Mesangial cell (primary cell): ENCODE measurements around the gene MGAT4B. TPM values are rescaled to one million over a fixed set of nuclear protein-coding genes. Genes with fewer than 3 reads are reported as not detected.

ENCODE experiments used
- total RNA-seq: library from RNA; depleted of rRNA; stranded (reverse); fragments of >200 nt; gene quantifications from 2 replicates; pipeline ENCODE4 v1.2.3, GENCODE V29; 2015

The MGAT4B gene
- total RNA-seq, result 257 and 417 TPM in 2 replicates

GRCh38 chr5:179806250-179807048 is at the start of gene MGAT4B:
MGAT4B (minus strand) TSS chr5:179806866; CDS start chr5:179806583, 283 bp downstream.

GRCh38 chr5:179820483-179821297 is 14.0 kb upstream of the MGAT4B start, which contains the start of gene SQSTM1:
SQSTM1 (plus strand) TSS chr5:179820905; CDS start chr5:179820937, 32 bp downstream.

GRCh38 chr5:179793468-179794139 is 13.1 kb downstream of the MGAT4B start, which contains the start of gene LTC4S:
LTC4S (plus strand) TSS chr5:179793986; CDS start chr5:179794081, 95 bp downstream.

Other genes with a start within 250 kb of the MGAT4B start
- gene HNRNPH1, start 183.2 kb downstream of the MGAT4B start, total RNA-seq, result 193 and 268 TPM in 2 replicates
- 0.81 TPM in 1 of 2 replicates, not detected in the other for gene CBY3, start 125.8 kb downstream of the MGAT4B start, total RNA-seq
- 198 and 259 TPM in 2 replicates for gene CANX, start 107.9 kb downstream of the MGAT4B start, total RNA-seq
- gene MAML1, start 74.0 kb downstream of the MGAT4B start, total RNA-seq, result 16.6 and 27.1 TPM in 2 replicates
- gene LTC4S, start 12.9 kb downstream of the MGAT4B start, total RNA-seq, result 2.7 TPM in 1 of 2 replicates, not detected in the other
- gene SQSTM1, start 14.0 kb upstream of the MGAT4B start, total RNA-seq, result 180 and 351 TPM in 2 replicates
- 6.8 and 17.5 TPM in 2 replicates for gene MRNIP, start 52.0 kb upstream of the MGAT4B start, total RNA-seq
- gene TBC1D9B, start 101.0 kb upstream of the MGAT4B start, total RNA-seq, result 75.1 and 83.5 TPM in 2 replicates